ENCODE results near the gene ZNF467. TPM values are rescaled to one million over a fixed set of nuclear protein-coding genes. Genes with fewer than 3 reads are reported as not detected.
A peak's percentile ranks its signal among the peaks of the same experiment; 100 is the strongest.

ZNF467 gene
- total RNA-seq, 2 donors from 2014 or later, result 6.0 to 7.9 TPM

DNA sequence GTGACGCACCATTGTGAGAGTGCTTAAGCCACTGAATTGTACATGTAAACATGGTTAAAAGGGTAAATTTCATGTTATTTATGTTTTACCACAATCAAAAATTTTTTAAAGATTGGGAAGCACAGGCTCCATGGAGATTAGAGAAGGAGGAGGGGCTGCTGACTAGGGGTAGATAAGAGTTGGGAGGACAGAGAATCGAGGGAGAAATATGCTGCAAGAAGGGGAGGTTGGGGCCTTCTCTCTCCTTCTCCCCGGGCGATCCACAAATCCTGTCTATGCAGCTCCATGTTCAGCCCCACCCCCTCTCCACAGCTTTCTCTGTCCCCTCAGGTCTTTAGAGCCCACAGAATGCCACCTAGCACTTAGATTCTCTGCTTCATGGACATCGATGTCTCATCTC, 12.1 kb downstream of the ZNF467 start:
- no peak for DNase-seq (ENCODE audit: low spot score)
- no peak overlapping the region for H3K27ac ChIP-seq
- no peaks in the 10 kb centered on the region for H3K9me3 ChIP-seq
- intact Hi-C loops (cut with DNase I), result no loop called here
- H3K27me3 ChIP-seq (replicated peaks; ENCODE audit: insufficient read depth), result no peaks in the 10 kb centered on the region
- H3K4me1 ChIP-seq (replicated peaks), result no peaks in the 10 kb centered on the region
- H3K36me3 ChIP-seq, result no peaks in the 10 kb centered on the region
- TF ChIP-seq POLR2A (IDR thresholded peaks at IDR 0.05) (no peak), CTCF (IDR thresholded peaks at IDR 0.05) (no peak), POLR2AphosphoS5 (IDR thresholded peaks at IDR 0.05) (no peak)
- no peak overlapping the region for H3K4me3 ChIP-seq
- 71% methylated on average over 5 of the region's 5 CpGs for WGBS

DNA sequence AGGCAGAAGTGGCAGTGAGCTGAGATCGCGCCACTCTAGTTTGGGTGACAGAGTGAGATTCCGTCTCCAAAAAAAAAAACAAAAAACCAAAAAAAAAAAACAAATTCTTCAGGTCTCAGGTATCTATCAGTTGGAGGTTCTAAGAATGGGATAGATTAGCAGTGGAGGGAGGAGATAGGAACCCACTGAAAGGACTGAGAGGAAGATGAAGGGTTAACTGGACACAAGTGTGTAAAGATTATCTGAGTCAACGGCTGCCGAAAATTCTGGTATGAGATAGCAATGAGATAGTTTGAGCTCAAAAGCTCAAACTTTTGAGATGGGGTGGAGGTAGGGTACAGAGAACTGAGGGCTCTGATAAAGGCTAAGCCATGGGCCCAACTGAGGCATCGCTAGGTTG, 12.8 kb downstream of the ZNF467 start:
- Histone ChIP-seq H3K27ac (no peak overlapping the region), H3K4me3 (no peak overlapping the region), H3K9me3 (no peaks in the 10 kb centered on the region), H3K36me3 (no peaks in the 10 kb centered on the region), H3K4me1 (replicated peaks) (no peaks in the 10 kb centered on the region), H3K27me3 (replicated peaks; ENCODE audit: insufficient read depth) (no peaks in the 10 kb centered on the region)
- DNase-seq (ENCODE audit: low spot score), result no peak
- intact Hi-C loops (cut with DNase I), result no loop called here
- WGBS, result 78% methylated on average over 6 of the region's 6 CpGs
- TF ChIP-seq CTCF (IDR thresholded peaks at IDR 0.05) (no peak), POLR2AphosphoS5 (IDR thresholded peaks at IDR 0.05) (no peak), POLR2A (IDR thresholded peaks at IDR 0.05) (no peak)

DNA sequence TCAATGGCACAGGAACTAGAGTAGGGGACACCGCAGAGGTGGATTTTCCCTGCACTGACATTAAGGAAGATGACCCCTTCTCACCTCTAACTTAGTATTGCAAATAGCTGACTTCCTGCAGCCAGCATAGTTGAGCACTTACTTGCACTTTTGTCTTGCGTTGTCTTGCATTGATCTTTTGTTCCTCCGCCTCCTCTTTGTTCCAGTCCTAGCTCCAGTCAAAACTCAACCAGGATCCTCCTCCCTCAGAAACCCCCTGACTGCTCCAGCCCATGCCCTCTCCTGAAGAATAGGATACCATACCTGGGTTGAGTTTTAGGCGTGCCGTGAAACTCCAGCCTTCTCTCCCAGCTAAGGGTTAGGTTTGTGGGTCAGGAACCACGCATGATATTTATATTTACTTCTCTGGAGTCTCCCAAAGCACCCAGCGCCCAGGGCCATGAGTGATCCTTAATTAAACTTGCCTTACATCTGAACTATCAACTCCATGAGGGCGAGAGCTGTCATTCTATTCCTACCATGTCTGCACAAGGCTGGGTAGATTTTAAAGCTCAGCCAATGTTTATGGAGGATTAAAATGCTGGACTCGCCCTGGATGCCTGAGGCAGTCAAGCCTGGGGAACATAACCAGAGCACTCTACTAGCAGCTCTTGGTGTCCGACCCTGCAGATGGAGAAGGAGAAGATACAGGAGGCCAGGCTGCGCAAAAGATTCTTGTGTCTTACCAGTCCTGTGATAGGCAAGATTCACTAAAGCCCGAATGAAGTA, 14.1 kb downstream of the ZNF467 start:
- H3K4me3 ChIP-seq, result no peak overlapping the region
- no peaks in the 10 kb centered on the region for H3K27me3 ChIP-seq (replicated peaks; ENCODE audit: insufficient read depth)
- H3K4me1 ChIP-seq (replicated peaks), result no peaks in the 10 kb centered on the region
- no peaks in the 10 kb centered on the region for H3K9me3 ChIP-seq
- DNase-seq (ENCODE audit: low spot score), result no peak
- intact Hi-C loops (cut with DNase I), result no loop called here
- TF ChIP-seq POLR2A (IDR thresholded peaks at IDR 0.05) (no peak), POLR2AphosphoS5 (IDR thresholded peaks at IDR 0.05) (no peak), CTCF (IDR thresholded peaks at IDR 0.05) (no peak)
- whole genome bisulfite sequencing, result 80% methylated on average over 12 of the region's 12 CpGs
- H3K27ac ChIP-seq, result no peak overlapping the region
- H3K36me3 ChIP-seq, result no peaks in the 10 kb centered on the region

DNA sequence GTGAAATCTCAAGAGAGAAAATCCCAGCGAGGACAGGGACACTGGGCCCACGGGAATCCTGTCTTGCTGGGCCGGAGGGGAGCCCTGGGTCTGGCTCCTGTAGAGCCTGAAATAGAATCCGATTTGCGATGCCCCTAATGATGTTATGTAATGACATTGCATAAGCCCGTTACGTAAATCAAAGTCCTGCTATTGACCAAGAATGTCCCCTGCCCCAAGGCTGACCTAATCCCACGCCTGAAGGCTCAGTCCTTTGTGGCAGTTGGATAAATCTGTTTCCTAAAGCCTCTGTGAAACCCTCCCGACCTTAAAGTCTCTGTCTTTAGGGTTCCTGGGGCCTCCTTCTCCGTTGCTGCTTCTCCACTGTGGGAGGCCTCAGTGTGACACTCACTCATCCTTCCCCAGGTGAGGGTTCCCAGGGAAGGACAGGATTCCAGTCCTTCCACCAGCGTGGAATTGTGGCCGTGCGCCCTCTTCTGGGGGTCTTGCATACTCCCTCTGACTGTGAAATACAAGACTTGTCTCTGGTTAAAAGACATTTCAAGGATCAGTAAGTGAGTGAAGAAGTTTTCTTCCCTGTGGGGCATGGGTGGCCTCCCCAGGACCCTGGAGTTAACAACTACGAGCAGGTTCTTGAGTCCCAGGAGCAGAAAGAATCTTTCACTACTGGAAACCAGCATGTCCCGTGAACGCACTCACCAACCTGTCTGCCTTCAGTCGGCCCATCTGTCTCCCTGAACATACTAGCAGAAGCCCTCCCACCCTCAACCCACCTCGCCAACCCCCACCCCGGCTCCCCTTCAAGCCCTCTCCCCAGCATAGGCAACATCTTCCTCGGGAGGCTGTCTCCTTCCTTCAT, 19.8 kb downstream of the ZNF467 start:
- DNase-seq (ENCODE audit: low spot score), result no peak
- Histone ChIP-seq H3K36me3 (no peaks in the 10 kb centered on the region), H3K9me3 (no peaks in the 10 kb centered on the region), H3K4me3 (no peak overlapping the region), H3K27ac (no peak overlapping the region), H3K4me1 (replicated peaks) (no peaks in the 10 kb centered on the region), H3K27me3 (replicated peaks; ENCODE audit: insufficient read depth) (no peaks in the 10 kb centered on the region)
- intact Hi-C loops (cut with DNase I), result no loop called here
- TF ChIP-seq CTCF (IDR thresholded peaks at IDR 0.05) (peak in 3 of 4 experiments; percentile 44 to 47 (median 45)), POLR2A (IDR thresholded peaks at IDR 0.05) (no peak)
- WGBS, result 56% methylated on average over 20 of the region's 20 CpGs
